GM19023 (cell line): ENCODE results near the gene WDR59.
"Not testable (repeated sequence)": the region's sequence is repeated elsewhere in the genome, so short reads cannot be mapped to it uniquely, and the experiment has no call there.

Source experiments
- ATAC-seq: cut with Tn5 transposase; IDR thresholded peaks from one replicate; pipeline ENCODE4 v1.9.1; 2021; ENCODE audit warnings: mild to moderate bottlenecking, moderate library complexity; ENCODE audit not compliant: unreplicated experiment

Gene WDR59

GRCh38 chr16:74908759-74909158 is 76.2 kb downstream of the WDR59 start:
- ATAC-seq = not testable (repeated sequence)

GRCh38 chr16:74903901-74904678 is 80.8 kb downstream of the WDR59 start:
- no peak for ATAC-seq

GRCh38 chr16:74903120-74903519 is 81.8 kb downstream of the WDR59 start:
- ATAC-seq = no peak

GRCh38 chr16:74902161-74902560 is 82.8 kb downstream of the WDR59 start:
- no peak for ATAC-seq

- ATAC-seq = no peak
Observed at GRCh38 chr16:74901606-74902005, 83.3 kb downstream of the WDR59 start.

GRCh38 chr16:74899816-74900215 is 85.1 kb downstream of the WDR59 start:
- no peak for ATAC-seq

- ATAC-seq = no peak
Observed at GRCh38 chr16:74898659-74899058, 86.3 kb downstream of the WDR59 start.

GRCh38 chr16:74896389-74897370 is 88.2 kb downstream of the WDR59 start:
- no peak for ATAC-seq

GRCh38 chr16:74893541-74893940 is 91.4 kb downstream of the WDR59 start:
- no peak for ATAC-seq

- peak; percentile 95 for ATAC-seq
Observed at GRCh38 chr16:74892574-74893461, 92.1 kb downstream of the WDR59 start.

- ATAC-seq = no peak
Observed at GRCh38 chr16:74888888-74889287, 96.0 kb downstream of the WDR59 start.

GRCh38 chr16:74888232-74888862 is 96.6 kb downstream of the WDR59 start:
- ATAC-seq = no peak

- no peak for ATAC-seq
Observed at GRCh38 chr16:74887084-74887483, 97.8 kb downstream of the WDR59 start.

- no peak for ATAC-seq
Observed at GRCh38 chr16:74877706-74878105, 107.2 kb downstream of the WDR59 start.

GRCh38 chr16:74874912-74875546 is 109.9 kb downstream of the WDR59 start:
- ATAC-seq = no peak

GRCh38 chr16:74874123-74874522 is 110.8 kb downstream of the WDR59 start:
- ATAC-seq = no peak

GRCh38 chr16:74872302-74872701 is 112.6 kb downstream of the WDR59 start:
- no peak for ATAC-seq

GRCh38 chr16:74871608-74872007 is 113.3 kb downstream of the WDR59 start:
- no peak for ATAC-seq

GRCh38 chr16:74868501-74868900 is 116.4 kb downstream of the WDR59 start:
- ATAC-seq = no peak

GRCh38 chr16:74868035-74868434 is 116.9 kb downstream of the WDR59 start:
- no peak for ATAC-seq
